Adrenal gland (tissue), 12 donors: ENCODE data around the gene GLP1R. TPM values are rescaled to one million over a fixed set of nuclear protein-coding genes. Genes with fewer than 3 reads are reported as not detected.

Experiments
- DNase-seq, 7 donors: peaks; one replicate each; pipeline ENCODE4 v3.0.0-alpha.2; 2019 to 2020
- H3K27ac ChIP-seq, 5 donors: fragments of 200-600 bp; sonication (generic) in 4 of 5; 1 replicate in 3 of 5; 2 replicates in 2 of 5; pipeline versions ENCODE4 v1.5.1 to v1.8.0; 2016 to 2020; ENCODE audit warnings: mild to moderate bottlenecking in 1 of 5
- H3K27me3 ChIP-seq: fragments of 200-600 bp; 2 replicates; pipeline ENCODE4 v1.8.0; 2021
- H3K36me3 ChIP-seq, 2 donors: fragments of 200-600 bp; replicated peaks in 1 of 2; 1 replicate in 1 of 2; 2 replicates in 1 of 2; pipeline versions ENCODE4 v1.5.1 to v1.8.0; 2018 to 2022
- H3K4me1 ChIP-seq, 2 donors: fragments of 200-600 bp; replicated peaks in 1 of 2; 1 replicate in 1 of 2; 2 replicates in 1 of 2; pipeline versions ENCODE4 v1.5.1 to v1.8.0; 2018 to 2021
- H3K4me3 ChIP-seq, 4 donors: fragments of 200-600 bp; sonication (generic) in 3 of 4; one replicate each; pipeline ENCODE4 v1.5.1; 2016 to 2018
- H3K9me3 ChIP-seq, 3 donors: fragments of 200-600 bp; sonication (generic) in 1 of 3; replicated peaks in 1 of 3; 1 replicate in 2 of 3; 2 replicates in 1 of 3; pipeline versions ENCODE4 v1.5.1 to v1.8.0; 2016 to 2021
- POLR2A ChIP-seq, 2 donors: fragments of 450-650 bp; IDR thresholded peaks; one replicate each; pipeline ENCODE4 v1.6.1; 2017; ENCODE audit warnings: antibody characterized with exemption in 2 of 2, mild to moderate bottlenecking in 2 of 2, moderate library complexity in 1 of 2
- WGBS, 4 donors: extraction: QIAGEN DNeasy Blood & Tissue Kit in 2 of 4; methylation state at CpG; one replicate each; pipeline versions ENCODE4 v1.1.5 to v1.1.7; 2013 to 2017; 5-methylcytosine and 5-hydroxymethylcytosine counted together
- intact Hi-C, 2 donors: fragments of 100-400 bp; cut with DNase I; formaldehyde crosslinking; loops; one replicate each; pipeline versions ENCODE4 v1.14.1 to v1.15.0; 2022 to 2023
- polyA plus RNA-seq, 3 donors: library from polyadenylated mRNA; stranded (reverse); fragments of 200-250 nt in 2 of 3; fragments of 350-450 nt in 1 of 3; fragmentation: Illumina TruSeq in 1 of 3; extraction: RNeasy Lipid Tissue Mini Kit (QIAGEN cat#74804) in 1 of 3; gene quantifications; one replicate each; pipeline ENCODE4 v1.2.3, GENCODE V29; 2013 to 2014
- total RNA-seq, 9 donors: library from RNA; depleted of rRNA in 4 of 9; stranded (reverse); fragments of >200 nt in 4 of 9; fragments of 120-200 nt in 1 of 9; fragmentation: NEBNext Ultra II Directional in 1 of 9; extraction: Animal tissue kit (Norgen Biotek cat#: 25700) in 1 of 9; gene quantifications; one replicate each; pipeline versions ENCODE4 v1.1.0 to v1.2.4, GENCODE V29; 2013 to 2023
- TF ChIP-seq, protein P1 (sequence below), 6 experiments: fragments of 450-650 bp in 4 of 6; fragments of 200-600 bp in 2 of 6; sonication (generic) in 1 of 6; IDR thresholded peaks; 1 replicate in 5 of 6; 2 replicates in 1 of 6; pipeline versions ENCODE4 v1.5.1 to v1.8.0; 2016 to 2021; ENCODE audit warnings: antibody characterized with exemption in 6 of 6, mild to moderate bottlenecking in 2 of 6, moderate library complexity in 1 of 6
- donor health status: healthy with polysubstance abuse.
- donor health status: Bipolar disorder and iron deficiency.
- donor health status: DM: yes; HTN: yes; CAD: no.
- donor health status: DM: no; HTN: no; CAD: no.
- donor health status: DM: no; HTN: no; CAD: no.
- donor health status: DM: yes; HTN: yes; CAD: no.

GLP1R gene
- total and polyA plus RNA-seq, 12 donors = 0.06 to 0.42 (median 0.11) TPM; not detected in 7

DNA sequence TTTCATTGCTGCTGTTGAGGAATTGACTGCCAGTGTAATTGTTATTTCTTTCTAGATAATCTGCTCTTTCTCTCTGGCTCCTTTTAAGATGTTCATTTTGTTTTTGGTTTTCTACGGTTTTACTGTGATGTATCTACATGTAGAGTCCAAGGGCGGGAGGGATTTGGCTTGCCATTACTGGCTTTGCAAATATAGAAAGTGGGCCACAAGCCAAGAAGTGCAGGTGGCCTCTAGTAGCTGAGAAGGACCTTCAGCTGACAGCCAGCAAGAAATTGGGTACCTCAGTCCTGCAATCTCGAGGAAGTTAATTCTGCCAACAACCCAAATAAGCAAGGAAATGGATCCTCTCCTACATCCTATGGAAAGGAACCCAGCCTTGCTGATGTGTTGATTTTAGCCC lies 42.8 kb upstream of the GLP1R start:
- no peak overlapping the region for H3K27ac ChIP-seq
- WGBS, 4 donors = 67 to 78% (median 68%) methylated on average over 3 of the region's 3 CpGs
- intact Hi-C loops = no loop called here
- no peaks in the 10 kb centered on the region for H3K9me3 ChIP-seq
- H3K36me3 ChIP-seq = no peaks in the 10 kb centered on the region
- no peaks in the 10 kb centered on the region for H3K4me1 ChIP-seq
- H3K4me3 ChIP-seq = no peak overlapping the region
- peaks cover 6% of the 10 kb centered on the region for H3K27me3 ChIP-seq
- TF ChIP-seq, protein P1, sequence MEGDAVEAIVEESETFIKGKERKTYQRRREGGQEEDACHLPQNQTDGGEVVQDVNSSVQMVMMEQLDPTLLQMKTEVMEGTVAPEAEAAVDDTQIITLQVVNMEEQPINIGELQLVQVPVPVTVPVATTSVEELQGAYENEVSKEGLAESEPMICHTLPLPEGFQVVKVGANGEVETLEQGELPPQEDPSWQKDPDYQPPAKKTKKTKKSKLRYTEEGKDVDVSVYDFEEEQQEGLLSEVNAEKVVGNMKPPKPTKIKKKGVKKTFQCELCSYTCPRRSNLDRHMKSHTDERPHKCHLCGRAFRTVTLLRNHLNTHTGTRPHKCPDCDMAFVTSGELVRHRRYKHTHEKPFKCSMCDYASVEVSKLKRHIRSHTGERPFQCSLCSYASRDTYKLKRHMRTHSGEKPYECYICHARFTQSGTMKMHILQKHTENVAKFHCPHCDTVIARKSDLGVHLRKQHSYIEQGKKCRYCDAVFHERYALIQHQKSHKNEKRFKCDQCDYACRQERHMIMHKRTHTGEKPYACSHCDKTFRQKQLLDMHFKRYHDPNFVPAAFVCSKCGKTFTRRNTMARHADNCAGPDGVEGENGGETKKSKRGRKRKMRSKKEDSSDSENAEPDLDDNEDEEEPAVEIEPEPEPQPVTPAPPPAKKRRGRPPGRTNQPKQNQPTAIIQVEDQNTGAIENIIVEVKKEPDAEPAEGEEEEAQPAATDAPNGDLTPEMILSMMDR (IDR thresholded peaks at IDR 0.05) = no peak
- TF ChIP-seq POLR2A (IDR thresholded peaks at IDR 0.05) = no peak
- DNase-seq = no peak

DNA sequence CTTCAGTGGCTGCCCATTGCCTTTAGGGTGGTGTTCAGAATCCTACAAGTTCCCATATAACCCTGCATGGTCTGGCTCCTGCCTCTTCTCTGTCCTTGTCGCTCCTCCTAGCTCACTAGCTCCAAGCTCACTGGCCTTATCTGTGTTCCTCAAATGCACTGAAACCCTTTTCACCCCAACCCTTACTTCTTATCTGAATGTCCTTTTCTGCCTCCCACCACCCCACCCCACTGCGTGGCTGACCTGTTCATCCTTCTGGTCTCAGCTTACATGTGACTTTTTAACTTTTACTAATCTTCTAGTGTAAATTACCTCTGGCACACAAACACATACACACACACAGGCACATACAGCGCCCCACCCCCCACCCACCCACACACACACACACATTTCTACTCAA lies 41.0 kb upstream of the GLP1R start:
- H3K27me3 ChIP-seq = peaks cover 6% of the 10 kb centered on the region
- no peaks in the 10 kb centered on the region for H3K9me3 ChIP-seq
- no peaks in the 10 kb centered on the region for H3K4me1 ChIP-seq
- no peaks in the 10 kb centered on the region for H3K36me3 ChIP-seq
- TF ChIP-seq POLR2A (IDR thresholded peaks at IDR 0.05) = no peak
- TF ChIP-seq, protein P1 (IDR thresholded peaks at IDR 0.05) = no peak
- intact Hi-C loops = no loop called here
- 70 to 85% (median 77%) methylated on average over 3 of the region's 3 CpGs for WGBS, 4 donors
- DNase-seq = no peak
- no peak overlapping the region for H3K27ac ChIP-seq
- H3K4me3 ChIP-seq = no peak overlapping the region

DNA sequence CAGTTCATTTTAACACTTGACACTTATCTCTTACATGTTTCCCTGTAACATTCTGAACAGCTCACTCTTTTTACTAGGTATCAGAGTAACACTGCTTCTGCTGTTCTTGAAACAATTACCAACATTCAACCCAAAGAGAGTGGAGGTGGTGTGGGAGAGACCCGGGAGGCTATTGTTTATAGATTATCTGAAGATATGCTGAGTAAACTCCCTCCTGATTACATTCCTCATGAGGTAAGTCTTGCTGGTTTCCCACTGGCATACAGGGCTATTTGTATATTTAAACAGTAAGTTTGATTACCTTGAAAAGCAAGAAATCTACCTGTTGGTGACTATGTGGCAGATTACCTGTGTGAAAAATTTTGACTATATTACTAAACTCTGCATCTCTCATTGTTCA lies 39.8 kb upstream of the GLP1R start:
- WGBS, 4 donors = 6 to 42% (median 32%) methylated on average over 1 of the region's 1 CpG
- Histone ChIP-seq H3K27me3 (peaks cover 6% of the 10 kb centered on the region), H3K4me1 (no peaks in the 10 kb centered on the region), H3K27ac (no peak overlapping the region), H3K9me3 (no peaks in the 10 kb centered on the region), H3K36me3 (no peaks in the 10 kb centered on the region), H3K4me3 (no peak overlapping the region)
- DNase-seq = no peak
- intact Hi-C loops = no loop called here
- TF ChIP-seq POLR2A (IDR thresholded peaks at IDR 0.05) = no peak
- TF ChIP-seq, protein P1 (IDR thresholded peaks at IDR 0.05) = no peak

DNA sequence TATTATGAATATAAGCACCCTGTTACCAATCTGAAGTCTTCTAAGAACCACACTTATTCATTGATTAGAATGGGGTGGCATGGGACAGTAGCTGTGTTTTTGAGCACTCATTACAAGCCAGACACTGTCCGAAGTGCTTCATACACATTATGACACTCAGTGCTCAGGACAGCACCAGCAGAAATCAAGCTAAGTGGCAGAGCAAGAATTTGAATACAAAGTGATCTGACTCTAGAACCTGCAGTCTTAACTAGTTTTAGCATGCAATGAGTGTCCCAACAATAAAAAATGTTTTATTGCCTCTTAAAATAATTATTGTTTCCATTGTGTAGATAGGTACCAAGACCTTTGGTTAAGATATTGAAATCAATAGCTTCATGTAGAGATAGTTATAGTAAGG lies 39.1 kb upstream of the GLP1R start:
- no peak for DNase-seq

DNA sequence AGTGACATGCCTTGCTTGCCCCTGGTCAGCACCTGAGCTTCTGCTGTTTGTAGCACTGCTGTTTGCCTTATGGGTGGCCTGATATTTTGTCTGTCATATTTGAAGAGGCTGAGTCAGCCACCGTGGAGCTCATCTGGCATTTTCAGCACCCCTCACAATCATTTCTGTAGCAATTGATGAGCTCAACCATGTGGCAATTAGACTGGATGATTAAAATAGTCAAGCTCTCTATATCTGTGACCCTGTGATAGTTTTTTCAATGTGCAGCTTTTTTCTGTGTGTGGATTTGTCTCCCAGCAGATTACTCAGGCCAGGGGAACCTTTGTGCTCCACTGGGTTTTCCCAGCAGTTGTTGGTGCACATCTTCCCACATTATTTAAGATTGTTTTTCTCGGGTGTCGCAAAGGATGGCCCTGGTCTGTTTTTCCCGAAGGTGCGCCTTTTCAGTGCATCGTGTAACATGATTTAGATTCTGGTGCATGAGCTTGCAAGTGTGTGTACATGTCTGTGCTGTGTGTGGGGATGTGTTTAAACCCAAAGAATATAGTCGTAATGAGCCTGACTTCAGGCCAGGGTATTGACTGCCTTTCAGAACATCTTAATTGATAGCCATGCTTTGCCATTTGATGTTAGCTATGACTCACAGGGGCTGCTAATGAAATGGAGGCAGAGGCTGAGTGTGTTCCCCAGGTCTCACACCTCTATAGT lies 31.6 kb upstream of the GLP1R start:
- Histone ChIP-seq H3K27ac (no peak overlapping the region), H3K27me3 (no peaks in the 10 kb centered on the region), H3K9me3 (no peaks in the 10 kb centered on the region), H3K4me3 (no peak overlapping the region), H3K4me1 (no peaks in the 10 kb centered on the region), H3K36me3 (no peaks in the 10 kb centered on the region)
- DNase-seq = no peak
- intact Hi-C loops = no loop called here
- TF ChIP-seq, protein P1 (IDR thresholded peaks at IDR 0.05) = no peak
- no peak for TF ChIP-seq POLR2A (IDR thresholded peaks at IDR 0.05)
- WGBS, 4 donors = 77 to 84% (median 81%) methylated on average over 7 of the region's 7 CpGs

More for the DNA sequence above, 39.1 kb upstream of the GLP1R start:
- peaks cover 6% of the 10 kb centered on the region for H3K27me3 ChIP-seq
- no peaks in the 10 kb centered on the region for H3K36me3 ChIP-seq
- no peak overlapping the region for H3K27ac ChIP-seq
- no peaks in the 10 kb centered on the region for H3K9me3 ChIP-seq
- H3K4me3 ChIP-seq = no peak overlapping the region
- TF ChIP-seq POLR2A (IDR thresholded peaks at IDR 0.05) = no peak
- WGBS, 4 donors = 0 to 81% (median 0%) methylated on average over 1 of the region's 1 CpG
- intact Hi-C loops = no loop called here
- no peaks in the 10 kb centered on the region for H3K4me1 ChIP-seq
